Measurements from ENCODE around the gene DMXL1. TPM values are rescaled to one million over a fixed set of nuclear protein-coding genes. Genes with fewer than 3 reads are reported as not detected.

DMXL1 gene
- total and polyA plus RNA-seq, 4 donors, result 8.8 to 125 (median 27.0) TPM

- DNase-seq, result no peak
- no peak for TF ChIP-seq CTCF (IDR thresholded peaks at IDR 0.05; ENCODE audit: control extremely low read depth, extremely low read depth)
- H3K9ac ChIP-seq (ENCODE audit: insufficient read depth in 1 of 2, low read length in 2 of 2), result no peak overlapping the region
- no peak overlapping the region for H3K27ac ChIP-seq (ENCODE audit: low read depth in 1 of 2, low read length in 1 of 2)
- WGBS, 2 donors, result 27 to 44% methylated on average over 5 of the region's 5 CpGs
- no peaks in the 10 kb centered on the region for H3K4me1 ChIP-seq (ENCODE audit: control insufficient read depth in 5 of 5, insufficient read depth in 5 of 5, low read length in 5 of 5)
- no peak overlapping the region for H3K4me3 ChIP-seq
- H3K9me3 ChIP-seq (ENCODE audit: control insufficient read depth in 4 of 4, insufficient read depth in 3 of 4, low read length in 3 of 4), result no peaks in the 10 kb centered on the region
- ATAC-seq (ENCODE audit: insufficient read depth, low FRiP score), result no peak
- no peaks in the 10 kb centered on the region for H3K36me3 ChIP-seq (ENCODE audit: control insufficient read depth in 4 of 4, insufficient read depth in 4 of 4, low read length in 4 of 4)
- H3K27me3 ChIP-seq (ENCODE audit: control insufficient read depth in 3 of 3, insufficient read depth in 3 of 3, low read length in 2 of 3), result no peaks in the 10 kb centered on the region
Measured at GRCh38 chr5:119063579-119064379, 7.1 kb upstream of the DMXL1 start.

DNA sequence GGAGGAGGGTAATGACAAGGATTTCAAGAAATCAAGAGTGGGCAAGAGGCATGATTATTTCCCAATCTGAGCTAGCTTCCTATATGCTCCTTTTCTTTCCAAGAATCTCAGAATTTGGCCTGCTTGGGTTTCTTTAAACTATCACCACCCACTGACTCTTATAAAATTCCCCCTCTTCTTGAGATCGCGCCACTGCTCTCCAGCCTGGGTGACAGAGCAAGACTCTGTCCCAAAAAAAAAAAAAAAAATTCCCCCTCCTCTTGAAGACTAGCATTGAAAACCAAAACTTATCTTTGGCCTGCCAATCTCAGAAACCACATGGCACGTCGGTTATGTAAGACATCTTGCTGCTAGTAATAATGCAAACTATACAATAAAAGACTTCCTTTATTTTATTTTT lies 3.4 kb upstream of the DMXL1 start:
- no peaks in the 10 kb centered on the region for H3K27me3 ChIP-seq (ENCODE audit: control insufficient read depth in 3 of 3, insufficient read depth in 3 of 3, low read length in 2 of 3)
- ATAC-seq (ENCODE audit: insufficient read depth, low FRiP score) (no peak), DNase-seq (no peak)
- no peak overlapping the region for H3K9ac ChIP-seq (ENCODE audit: insufficient read depth in 1 of 2, low read length in 2 of 2)
- WGBS, 2 donors, result 68 to 81% methylated on average over 4 of the region's 4 CpGs
- TF ChIP-seq CTCF (IDR thresholded peaks at IDR 0.05; ENCODE audit: control extremely low read depth, extremely low read depth), result no peak
- peaks cover 0 to 3% (median 0%) of the 10 kb centered on the region in 4 donors for H3K36me3 ChIP-seq (ENCODE audit: control insufficient read depth in 4 of 4, insufficient read depth in 4 of 4, low read length in 4 of 4)
- H3K4me1 ChIP-seq (ENCODE audit: control insufficient read depth in 5 of 5, insufficient read depth in 5 of 5, low read length in 5 of 5), result peaks cover 0 to 8% (median 2%) of the 10 kb centered on the region in 5 donors
- no peak overlapping the region for H3K4me3 ChIP-seq
- H3K27ac ChIP-seq (ENCODE audit: low read depth in 1 of 2, low read length in 1 of 2), result no peak overlapping the region
- H3K9me3 ChIP-seq (ENCODE audit: control insufficient read depth in 4 of 4, insufficient read depth in 3 of 4, low read length in 3 of 4), result no peaks in the 10 kb centered on the region

GRCh38 chr5:119070578-119070827 lies 384 bp upstream of the DMXL1 start:
- peaks cover 0 to 3% (median 0%) of the 10 kb centered on the region in 4 donors for H3K36me3 ChIP-seq (ENCODE audit: control insufficient read depth in 4 of 4, insufficient read depth in 4 of 4, low read length in 4 of 4)

More at GRCh38 chr5:119070578-119070827, 384 bp upstream of the DMXL1 start:
- ATAC-seq (ENCODE audit: insufficient read depth, low FRiP score) (peak; percentile 66), DNase-seq (no peak)
- H3K9me3 ChIP-seq (ENCODE audit: control insufficient read depth in 4 of 4, insufficient read depth in 3 of 4, low read length in 3 of 4), result no peaks in the 10 kb centered on the region
- peak overlapping the region; percentile 72 to 99 for H3K9ac ChIP-seq (ENCODE audit: insufficient read depth in 1 of 2, low read length in 2 of 2)
- TF ChIP-seq CTCF (IDR thresholded peaks at IDR 0.05; ENCODE audit: control extremely low read depth, extremely low read depth), result no peak
- peak overlapping the region; percentile 44 for H3K4me3 ChIP-seq
- no peaks in the 10 kb centered on the region for H3K27me3 ChIP-seq (ENCODE audit: control insufficient read depth in 3 of 3, insufficient read depth in 3 of 3, low read length in 2 of 3)
- H3K4me1 ChIP-seq (ENCODE audit: control insufficient read depth in 5 of 5, insufficient read depth in 5 of 5, low read length in 5 of 5), result peaks cover 0 to 15% (median 4%) of the 10 kb centered on the region in 5 donors
- WGBS, 2 donors, result 0 to 1% methylated on average over 9 of the region's 9 CpGs
- H3K27ac ChIP-seq (ENCODE audit: low read depth in 1 of 2, low read length in 1 of 2), result peak overlapping the region; percentile 83 to 99
